Caco-2 (cell line): ENCODE results near the gene COX7A2L. TPM values are rescaled to one million over a fixed set of nuclear protein-coding genes. Genes with fewer than 3 reads are reported as not detected.

ENCODE experiments used
- BruUV-seq: library from RNA; stranded (reverse); fragments of 400-500 nt; replicated peaks from 2 replicates; lab custom pipeline; 2021; lab: Mats Ljungman, UMichigan
- CTCF ChIA-PET: fragments of 300-600 bp; sonication (Branson Sonifier 250); formaldehyde crosslinking; loops from one replicate; lab custom pipeline; 2022; ENCODE audit warnings: antibody characterized with exemption; lab: Charles Lee
- POLR2A ChIA-PET: fragments of 300-600 bp; sonication (Branson Sonifier 250); formaldehyde crosslinking; loops from one replicate; lab custom pipeline; 2022; ENCODE audit warnings: antibody characterized with exemption; lab: Charles Lee
- DNase-seq, 2 experiments: peaks; one replicate each; pipeline versions ENCODE4 v3.0.0 to v3.0.0-alpha.2; 2020 to 2022
- H3K27me3 ChIP-seq: replicated peaks from 2 replicates; pipeline ENCODE4 v1.6.0; 2011; ENCODE audit warnings: low read length; ENCODE audit not compliant: control insufficient read depth, insufficient read depth
- H3K36me3 ChIP-seq: 2 replicates; pipeline ENCODE4 v1.5.1; 2011; ENCODE audit warnings: low read length; ENCODE audit not compliant: control insufficient read depth, insufficient read depth
- H3K4me1 ChIP-seq: fragments of 250-450 bp; sonication (Bioruptor Pico); 2 replicates; pipeline ENCODE4 v1.5.1; 2020; ENCODE audit warnings: mild to moderate bottlenecking
- H3K4me3 ChIP-seq: 2 replicates; pipeline ENCODE4 v1.5.1; 2011; ENCODE audit warnings: low read depth, mild to moderate bottlenecking, control low read depth, low read length
- H3K9me3 ChIP-seq: fragments of 250-450 bp; sonication (Bioruptor Pico); 2 replicates; pipeline ENCODE4 v1.5.1; 2020; ENCODE audit warnings: mild to moderate bottlenecking, moderate library complexity
- H3K27ac Mint-ChIP-seq: one replicate; pipeline ENCODE4 v1.8.0; 2022; ENCODE audit warnings: mixed read lengths; ENCODE audit not compliant: unreplicated experiment
- H3K27me3 Mint-ChIP-seq: one replicate; pipeline ENCODE4 v1.8.0; 2022; ENCODE audit warnings: mixed read lengths; ENCODE audit not compliant: insufficient read depth, unreplicated experiment
- H3K36me3 Mint-ChIP-seq: one replicate; pipeline ENCODE4 v1.8.0; 2022; ENCODE audit warnings: mild to moderate bottlenecking, mixed read lengths; ENCODE audit not compliant: insufficient read depth, unreplicated experiment
- H3K4me1 Mint-ChIP-seq: one replicate; pipeline ENCODE4 v1.8.0; 2022; ENCODE audit warnings: low read depth, mixed read lengths; ENCODE audit not compliant: unreplicated experiment
- H3K4me3 Mint-ChIP-seq: one replicate; pipeline ENCODE4 v1.8.0; 2022; ENCODE audit warnings: mild to moderate bottlenecking, moderate library complexity, mixed read lengths; ENCODE audit not compliant: unreplicated experiment
- H3K9me3 Mint-ChIP-seq: one replicate; pipeline ENCODE4 v1.8.0; 2022; ENCODE audit warnings: mixed read lengths; ENCODE audit not compliant: unreplicated experiment
- intact Hi-C: fragments of 100-400 bp; cut with micrococcal nuclease; formaldehyde crosslinking; loops from one replicate; pipeline ENCODE4 v1.10.0; 2022; ENCODE audit not compliant: unreplicated experiment
- total RNA-seq: library from RNA; stranded (reverse); gene quantifications from 2 replicates; pipeline ENCODE4 v1.2.3, GENCODE V29; 2022
- TF ChIP-seq, protein P1 (sequence below), 2 experiments: fragments of 200-600 bp in 1 of 2; IDR thresholded peaks; 1 replicate in 1 of 2; 2 replicates in 1 of 2; pipeline versions ENCODE4 v1.5.1 to v1.8.0; 2011 to 2022; ENCODE audit warnings: antibody characterized with exemption in 1 of 2, control low read depth in 1 of 2, inconsistent platforms in 1 of 2, low read depth in 1 of 2, low read length in 1 of 2, mild to moderate bottlenecking in 1 of 2, moderate library complexity in 1 of 2; ENCODE audit not compliant: insufficient read depth in 1 of 2, severe bottlenecking in 1 of 2, unreplicated experiment in 1 of 2

COX7A2L gene
- total RNA-seq, 1 experiment from 2014 or later = 125 TPM

DNA sequence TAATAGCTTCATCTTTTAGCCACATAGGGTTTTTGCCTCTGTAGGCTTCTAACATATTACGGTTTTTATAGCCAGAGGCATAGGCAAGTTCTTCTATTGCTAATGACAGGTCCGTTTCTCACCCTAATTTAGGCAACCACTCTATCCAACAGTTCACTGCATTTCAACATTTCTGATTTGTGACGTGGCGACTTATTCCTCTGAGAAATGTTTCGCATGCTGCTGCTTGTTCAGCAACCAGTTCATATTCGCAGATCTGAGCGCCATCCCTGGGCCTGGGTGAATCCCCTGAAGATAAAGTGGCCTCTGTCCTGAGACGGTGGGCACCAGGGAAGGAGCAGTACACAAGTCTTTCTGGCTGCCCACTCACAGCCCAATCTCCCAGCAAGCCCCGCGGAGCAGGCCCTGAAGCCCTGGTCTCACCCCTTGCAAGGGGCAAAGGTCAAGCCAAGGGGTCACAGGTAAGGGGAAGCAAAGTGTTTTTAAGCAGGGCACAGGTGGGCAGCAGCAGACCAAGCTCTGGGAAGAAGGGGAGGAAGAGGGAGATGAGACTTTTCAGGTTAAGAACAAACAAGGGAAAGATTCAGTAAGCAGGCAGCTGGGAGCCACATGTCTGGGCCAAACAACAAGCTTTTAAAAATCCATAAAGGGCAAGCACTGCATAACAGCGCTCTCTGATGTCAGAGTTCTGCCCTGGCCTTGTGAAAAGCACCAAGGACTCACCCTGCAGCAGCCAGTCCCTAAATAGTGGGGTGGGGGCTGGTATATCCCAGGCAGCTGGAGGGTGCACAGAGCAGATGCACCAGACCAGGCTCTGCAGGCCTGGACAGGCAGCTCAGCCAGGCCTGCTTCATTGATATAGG, 10.8 kb upstream of the COX7A2L start:
- peaks cover 15% of the 10 kb centered on the region for H3K4me1 ChIP-seq
- no TSS peak for BruUV-seq
- no peak for DNase-seq
- H3K36me3 ChIP-seq = no peaks in the 10 kb centered on the region
- Mint-ChIP-seq H3K27ac (no peak overlapping the region), H3K36me3 (no peaks in the 10 kb centered on the region), H3K4me1 (peaks cover 14% of the 10 kb centered on the region), H3K27me3 (no peaks in the 10 kb centered on the region), H3K4me3 (no peak overlapping the region), H3K9me3 (no peaks in the 10 kb centered on the region)
- ChIA-PET CTCF (interaction anchor here (0.9 kb wide), 1 partner anchor 13 kb away, joined by 4 read pairs; no protein-coding TSS in a partner anchor), POLR2A (no interaction called here)
- intact Hi-C loops = no loop called here
- H3K9me3 ChIP-seq = no peaks in the 10 kb centered on the region
- H3K4me3 ChIP-seq = no peak overlapping the region
- no peaks in the 10 kb centered on the region for H3K27me3 ChIP-seq
- TF ChIP-seq, protein P1, sequence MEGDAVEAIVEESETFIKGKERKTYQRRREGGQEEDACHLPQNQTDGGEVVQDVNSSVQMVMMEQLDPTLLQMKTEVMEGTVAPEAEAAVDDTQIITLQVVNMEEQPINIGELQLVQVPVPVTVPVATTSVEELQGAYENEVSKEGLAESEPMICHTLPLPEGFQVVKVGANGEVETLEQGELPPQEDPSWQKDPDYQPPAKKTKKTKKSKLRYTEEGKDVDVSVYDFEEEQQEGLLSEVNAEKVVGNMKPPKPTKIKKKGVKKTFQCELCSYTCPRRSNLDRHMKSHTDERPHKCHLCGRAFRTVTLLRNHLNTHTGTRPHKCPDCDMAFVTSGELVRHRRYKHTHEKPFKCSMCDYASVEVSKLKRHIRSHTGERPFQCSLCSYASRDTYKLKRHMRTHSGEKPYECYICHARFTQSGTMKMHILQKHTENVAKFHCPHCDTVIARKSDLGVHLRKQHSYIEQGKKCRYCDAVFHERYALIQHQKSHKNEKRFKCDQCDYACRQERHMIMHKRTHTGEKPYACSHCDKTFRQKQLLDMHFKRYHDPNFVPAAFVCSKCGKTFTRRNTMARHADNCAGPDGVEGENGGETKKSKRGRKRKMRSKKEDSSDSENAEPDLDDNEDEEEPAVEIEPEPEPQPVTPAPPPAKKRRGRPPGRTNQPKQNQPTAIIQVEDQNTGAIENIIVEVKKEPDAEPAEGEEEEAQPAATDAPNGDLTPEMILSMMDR (IDR thresholded peaks at IDR 0.05; ENCODE audit: insufficient read depth in 1 of 2, low read depth in 1 of 2, low read length in 1 of 2, severe bottlenecking in 1 of 2, unreplicated experiment in 1 of 2) = no peak

DNA sequence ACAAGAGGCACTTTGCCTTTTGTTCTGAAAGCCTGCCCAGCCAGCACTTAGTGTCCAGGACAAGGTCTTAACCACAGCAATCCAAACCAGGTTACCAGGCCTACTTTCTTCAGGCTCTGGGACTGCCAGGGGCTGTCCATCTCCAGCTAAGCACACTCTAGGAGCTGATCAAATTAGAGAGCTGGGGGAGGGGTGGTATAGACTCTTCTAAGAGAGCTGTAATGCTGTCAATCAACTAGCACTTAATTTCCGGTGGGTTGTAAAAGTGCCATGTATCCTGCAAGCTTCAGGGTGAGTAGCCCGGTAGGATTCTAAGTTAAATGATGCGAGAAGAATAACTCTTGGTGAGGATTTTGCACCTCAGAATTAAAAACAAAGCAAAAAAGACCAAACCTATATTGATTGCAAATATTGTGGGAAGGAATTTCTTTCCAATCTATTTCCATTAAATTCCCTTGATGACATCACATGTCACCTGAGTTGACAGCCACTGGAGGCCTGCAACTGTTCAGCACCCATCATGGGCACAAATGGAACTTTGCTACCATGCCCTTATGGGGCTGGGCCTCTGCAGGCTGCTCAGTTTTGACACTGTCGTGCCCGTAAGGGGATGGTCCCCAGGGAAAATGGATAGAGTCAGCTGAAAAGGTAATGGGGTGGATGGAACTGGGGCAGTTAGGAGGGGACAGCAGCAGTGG, 8.7 kb upstream of the COX7A2L start:
- DNase-seq = no peak
- peaks cover 14% of the 10 kb centered on the region for H3K4me1 Mint-ChIP-seq
- no peaks in the 10 kb centered on the region for H3K9me3 Mint-ChIP-seq
- no peaks in the 10 kb centered on the region for H3K27me3 Mint-ChIP-seq
- H3K36me3 Mint-ChIP-seq = no peaks in the 10 kb centered on the region
- no peaks in the 10 kb centered on the region for H3K36me3 ChIP-seq
- peaks cover 18% of the 10 kb centered on the region for H3K4me1 ChIP-seq
- TF ChIP-seq, protein P1 (IDR thresholded peaks at IDR 0.05; ENCODE audit: insufficient read depth in 1 of 2, low read depth in 1 of 2, low read length in 1 of 2, severe bottlenecking in 1 of 2, unreplicated experiment in 1 of 2) = no peak
- intact Hi-C loops = no loop called here
- no peak overlapping the region for H3K4me3 Mint-ChIP-seq
- ChIA-PET CTCF (no interaction called here), POLR2A (no interaction called here)
- no peaks in the 10 kb centered on the region for H3K9me3 ChIP-seq
- BruUV-seq = no TSS peak
- no peak overlapping the region for H3K4me3 ChIP-seq
- no peak overlapping the region for H3K27ac Mint-ChIP-seq
- no peaks in the 10 kb centered on the region for H3K27me3 ChIP-seq

DNA sequence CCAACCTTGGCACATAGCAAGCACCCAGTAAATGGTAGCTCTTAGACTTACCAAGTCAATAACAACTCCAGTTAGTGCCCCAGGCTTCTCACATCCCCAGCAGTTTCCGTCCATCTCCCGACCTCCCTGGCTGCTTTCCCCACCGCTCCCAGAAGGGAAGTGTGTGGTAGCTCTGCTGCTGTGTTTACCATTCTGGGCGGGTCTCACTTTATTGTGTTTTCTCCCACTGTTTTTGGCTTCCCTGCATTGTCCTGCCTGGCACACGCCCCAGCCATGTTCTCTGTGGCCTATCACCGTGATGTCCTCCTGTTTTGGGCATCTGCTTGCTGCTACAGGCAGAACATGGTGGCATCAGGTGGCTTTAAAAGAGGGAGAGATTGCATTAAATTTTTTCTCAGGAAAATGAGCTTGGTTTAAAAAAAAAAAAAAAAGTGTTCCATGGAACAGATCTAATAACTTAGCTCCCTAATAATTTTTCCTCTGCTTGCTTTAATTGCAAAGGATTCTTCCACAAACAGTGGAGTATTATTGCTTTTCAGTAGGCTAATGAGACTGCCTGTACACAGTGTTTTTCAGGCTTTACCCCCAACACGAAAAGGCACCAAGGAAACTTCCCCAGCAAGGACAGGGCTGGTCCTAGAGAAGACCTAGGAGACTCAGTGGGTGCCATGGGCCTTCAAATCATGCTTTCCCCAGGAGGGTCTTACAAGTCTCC, 8.0 kb upstream of the COX7A2L start:
- Histone ChIP-seq H3K9me3 (no peaks in the 10 kb centered on the region), H3K36me3 (no peaks in the 10 kb centered on the region), H3K4me3 (no peak overlapping the region), H3K27me3 (no peaks in the 10 kb centered on the region), H3K4me1 (peaks cover 18% of the 10 kb centered on the region)
- TF ChIP-seq, protein P1 (IDR thresholded peaks at IDR 0.05; ENCODE audit: insufficient read depth in 1 of 2, low read depth in 1 of 2, low read length in 1 of 2, severe bottlenecking in 1 of 2, unreplicated experiment in 1 of 2) = no peak
- DNase-seq = no peak
- H3K4me1 Mint-ChIP-seq = peaks cover 9% of the 10 kb centered on the region
- no peak overlapping the region for H3K27ac Mint-ChIP-seq
- no peaks in the 10 kb centered on the region for H3K36me3 Mint-ChIP-seq
- BruUV-seq = no TSS peak
- POLR2A ChIA-PET = no interaction called here
- intact Hi-C loops = no loop called here
- H3K27me3 Mint-ChIP-seq = no peaks in the 10 kb centered on the region
- no peaks in the 10 kb centered on the region for H3K9me3 Mint-ChIP-seq
- CTCF ChIA-PET = no interaction called here
- H3K4me3 Mint-ChIP-seq = peak overlapping the region; percentile 33
